OCI-LY7 (cell line): ENCODE measurements around the gene DOCK3. TPM values are rescaled to one million over a fixed set of nuclear protein-coding genes. Genes with fewer than 3 reads are reported as not detected.

Experiments used
- BruUV-seq: library from RNA; stranded (reverse); fragments of 400-500 nt; replicated peaks from 2 replicates; lab custom pipeline; 2021; lab: Mats Ljungman, UMichigan
- CTCF ChIA-PET: fragments of 300-600 bp; sonication (Branson Sonifier 250); formaldehyde crosslinking; loops from one replicate; lab custom pipeline; 2022; ENCODE audit warnings: antibody characterized with exemption; ENCODE audit not compliant: unreplicated experiment; lab: Charles Lee
- POLR2A ChIA-PET: fragments of 300-600 bp; sonication (Branson Sonifier 250); formaldehyde crosslinking; loops from one replicate; lab custom pipeline; 2022; ENCODE audit warnings: antibody characterized with exemption; lab: Charles Lee
- DNase-seq: peaks from one replicate; pipeline ENCODE4 v3.0.0-alpha.2; 2015; ENCODE audit warnings: low spot score
- H2AFZ ChIP-seq: fragments of 200-600 bp; sonication (generic), shearing (Covaris generic); 2 replicates; pipeline ENCODE4 v1.6.1; 2014; ENCODE audit warnings: mild to moderate bottlenecking, antibody characterized with exemption, low read length, moderate library complexity
- H3K27ac ChIP-seq: fragments of 200-600 bp; sonication (generic); 2 replicates; pipeline ENCODE4 v1.5.1; 2014; ENCODE audit warnings: mixed run types, low read depth, mild to moderate bottlenecking, moderate library complexity, low read length, inconsistent platforms; ENCODE audit not compliant: poor library complexity, severe bottlenecking
- H3K36me3 ChIP-seq: fragments of 200-600 bp; sonication (generic); 2 replicates; pipeline ENCODE4 v1.6.1; 2014; ENCODE audit warnings: mild to moderate bottlenecking, antibody characterized with exemption, low read length, moderate library complexity, mixed read lengths; ENCODE audit not compliant: insufficient read depth
- H3K4me1 ChIP-seq: fragments of 200-600 bp; sonication (generic); 2 replicates; pipeline ENCODE4 v1.5.1; 2014; ENCODE audit warnings: mild to moderate bottlenecking, low read length; ENCODE audit not compliant: insufficient read depth, poor library complexity, severe bottlenecking
- H3K4me2 ChIP-seq: fragments of 200-600 bp; sonication (generic); 2 replicates; pipeline ENCODE4 v1.6.1; 2014; ENCODE audit warnings: mild to moderate bottlenecking, low read length
- H3K4me3 ChIP-seq: fragments of 200-600 bp; sonication (generic); 2 replicates; pipeline ENCODE4 v1.5.1; 2014; ENCODE audit warnings: mild to moderate bottlenecking, low read depth, low read length; ENCODE audit not compliant: poor library complexity, severe bottlenecking
- H3K79me2 ChIP-seq: fragments of 200-600 bp; sonication (generic); 2 replicates; pipeline ENCODE4 v1.6.1; 2016; ENCODE audit warnings: low read depth, mild to moderate bottlenecking, low read length, moderate library complexity, mixed read lengths; ENCODE audit not compliant: insufficient read depth
- H3K9me2 ChIP-seq: fragments of 200-600 bp; sonication (generic); 2 replicates; pipeline ENCODE4 v1.6.1; 2016; ENCODE audit warnings: mild to moderate bottlenecking, low read length, mixed read lengths; ENCODE audit not compliant: insufficient read depth
- H3K9me3 ChIP-seq: fragments of 200-600 bp; sonication (generic); 2 replicates; pipeline ENCODE4 v1.6.1; 2014; ENCODE audit warnings: mild to moderate bottlenecking, mixed run types, low read length, mixed read lengths
- H4K20me1 ChIP-seq: fragments of 200-600 bp; sonication (generic); 2 replicates; pipeline ENCODE4 v1.6.1; 2014; ENCODE audit warnings: mild to moderate bottlenecking, antibody characterized with exemption, low read length, moderate library complexity, mixed read lengths; ENCODE audit not compliant: insufficient read depth
- CTCF ChIP-seq: fragments of 200-600 bp; sonication (generic); conservative IDR thresholded peaks from 2 replicates; pipeline ENCODE4 v1.5.1; 2014; ENCODE audit warnings: mild to moderate bottlenecking, antibody characterized with exemption, low read length, moderate library complexity, mixed read lengths
- EZH2phosphoT487 ChIP-seq: fragments of 200-600 bp; sonication (generic); IDR thresholded peaks from 2 replicates; pipeline ENCODE4 v1.6.1; 2018; ENCODE audit warnings: low read depth, borderline replicate concordance, mild to moderate bottlenecking, mixed run types, antibody characterized with exemption, low read length, moderate library complexity, mixed read lengths
- intact Hi-C: fragments of 100-400 bp; cut with micrococcal nuclease; formaldehyde crosslinking; loops from one replicate; pipeline ENCODE4 v1.10.0; 2022; ENCODE audit not compliant: unreplicated experiment
- total RNA-seq, 2 experiments: library from RNA; depleted of rRNA in 1 of 2; stranded (reverse); fragments of >200 nt in 1 of 2; shearing (Covaris generic) in 1 of 2; gene quantifications; 2 replicates each; pipeline ENCODE4 v1.2.3, GENCODE V29; 2014 to 2022

Gene DOCK3
- total RNA-seq, 2 experiments from 2014 or later: not detected

GRCh38 chr3:50923955-50924354, 249.2 kb downstream of the DOCK3 start:
- H3K4me2 ChIP-seq: no peak overlapping the region

GRCh38 chr3:50924638-50925037, 249.9 kb downstream of the DOCK3 start:
- Histone ChIP-seq H2AFZ (no peak overlapping the region), H3K4me1 (no peaks in the 10 kb centered on the region), H3K36me3 (no peaks in the 10 kb centered on the region), H3K9me3 (no peaks in the 10 kb centered on the region), H4K20me1 (no peaks in the 10 kb centered on the region), H3K79me2 (no peaks in the 10 kb centered on the region), H3K4me3 (no peak overlapping the region), H3K27ac (no peak overlapping the region), H3K4me2 (no peak overlapping the region), H3K9me2 (no peaks in the 10 kb centered on the region)
- TF ChIP-seq EZH2phosphoT487 (no peak), CTCF (no peak)
- CTCF ChIA-PET: no interaction called here
- BruUV-seq: no TSS peak
- intact Hi-C loops: no loop called here
- POLR2A ChIA-PET: interaction anchor here (0.9 kb wide), 1 partner anchor 22 kb away, joined by 3 read pairs; no protein-coding TSS in a partner anchor
- no peak for DNase-seq

More at GRCh38 chr3:50923955-50924354, 249.2 kb downstream of the DOCK3 start:
- Histone ChIP-seq H3K4me3 (no peak overlapping the region), H3K9me3 (no peaks in the 10 kb centered on the region), H3K9me2 (no peaks in the 10 kb centered on the region), H2AFZ (no peak overlapping the region), H3K36me3 (no peaks in the 10 kb centered on the region), H3K4me1 (no peaks in the 10 kb centered on the region), H4K20me1 (no peaks in the 10 kb centered on the region), H3K27ac (no peak overlapping the region), H3K79me2 (no peaks in the 10 kb centered on the region)
- DNase-seq: no peak
- TF ChIP-seq CTCF: no peak
- no peak for TF ChIP-seq EZH2phosphoT487
- BruUV-seq: no TSS peak
- intact Hi-C loops: no loop called here
- ChIA-PET CTCF (no interaction called here), POLR2A (interaction anchor here (0.9 kb wide), 1 partner anchor 21 kb away, joined by 3 read pairs; no protein-coding TSS in a partner anchor)

GRCh38 chr3:50926868-50927267, 252.1 kb downstream of the DOCK3 start:
- Histone ChIP-seq H3K4me3 (no peak overlapping the region), H3K9me3 (no peaks in the 10 kb centered on the region), H3K4me1 (no peaks in the 10 kb centered on the region), H4K20me1 (no peaks in the 10 kb centered on the region), H3K4me2 (no peak overlapping the region), H2AFZ (no peak overlapping the region), H3K9me2 (no peaks in the 10 kb centered on the region), H3K27ac (no peak overlapping the region), H3K79me2 (no peaks in the 10 kb centered on the region), H3K36me3 (no peaks in the 10 kb centered on the region)
- intact Hi-C loops: no loop called here
- BruUV-seq: no TSS peak
- no peak for DNase-seq
- ChIA-PET CTCF (no interaction called here), POLR2A (no interaction called here)
- TF ChIP-seq EZH2phosphoT487: no peak
- TF ChIP-seq CTCF: no peak
